Ascending aorta (tissue), 2 donors: Measurements from ENCODE around the gene GIT2. TPM values are rescaled to one million over a fixed set of nuclear protein-coding genes. Genes with fewer than 3 reads are reported as not detected.
A peak's percentile ranks its signal among the peaks of the same experiment; 100 is the strongest.

ENCODE experiments used
- DNase-seq, 2 donors: peaks; one replicate each; pipeline ENCODE4 v3.0.0-alpha.2; 2019; ENCODE audit warnings: low spot score in 2 of 2
- H3K27ac ChIP-seq, 2 donors: fragments of 200-600 bp; sonication (generic); one replicate each; pipeline ENCODE4 v1.5.1; 2016 to 2017; ENCODE audit warnings: mild to moderate bottlenecking in 1 of 2
- H3K27me3 ChIP-seq: fragments of 200-600 bp; sonication (generic); one replicate; pipeline ENCODE4 v1.5.1; 2017
- H3K36me3 ChIP-seq, 2 donors: fragments of 200-600 bp; sonication (generic); one replicate each; pipeline ENCODE4 v1.5.1; 2016
- H3K4me1 ChIP-seq, 2 donors: fragments of 200-600 bp; sonication (generic); one replicate each; pipeline ENCODE4 v1.5.1; 2016 to 2017; ENCODE audit warnings: mild to moderate bottlenecking in 1 of 2
- H3K4me3 ChIP-seq, 2 donors: fragments of 200-600 bp; sonication (generic); one replicate each; pipeline ENCODE4 v1.5.1; 2016 to 2017; ENCODE audit warnings: mild to moderate bottlenecking in 1 of 2
- H3K9me3 ChIP-seq, 2 donors: fragments of 200-600 bp; sonication (generic); one replicate each; pipeline ENCODE4 v1.5.1; 2016
- CTCF ChIP-seq, 3 experiments: fragments of 200-600 bp in 2 of 3; fragments of 450-650 bp in 1 of 3; sonication (generic) in 2 of 3; IDR thresholded peaks; one replicate each; pipeline ENCODE4 v1.5.1; 2016 to 2019; ENCODE audit warnings: antibody characterized with exemption in 3 of 3, mild to moderate bottlenecking in 1 of 3, moderate library complexity in 1 of 3
- intact Hi-C: fragments of 100-400 bp; cut with DNase I; formaldehyde crosslinking; loops from one replicate; pipeline ENCODE4 v1.15.1; 2023
- total RNA-seq: library from RNA; depleted of rRNA; stranded (reverse); fragments of >200 nt; gene quantifications from one replicate; pipeline ENCODE4 v1.1.0, GENCODE V29; 2016

Gene GIT2
- total RNA-seq, 1 donor from 2014 or later = 44.9 TPM

GRCh38 chr12:109951751-109952150 is 44.4 kb downstream of the GIT2 start:
- peaks cover 15 to 42% of the 10 kb centered on the region in 2 donors for H3K36me3 ChIP-seq
- DNase-seq = no peak
- H3K4me1 ChIP-seq = peaks cover 13 to 32% of the 10 kb centered on the region in 2 donors
- intact Hi-C loops = loop anchor here (2.0 kb wide), 1 partner anchor 47 kb away; the partner anchor contains the start of gene ANKRD13A
- no peaks in the 10 kb centered on the region for H3K27me3 ChIP-seq
- H3K9me3 ChIP-seq = no peaks in the 10 kb centered on the region
- H3K27ac ChIP-seq = peak overlapping the region; percentile 77 to 78
- no peak for TF ChIP-seq CTCF (IDR thresholded peaks at IDR 0.05)
- H3K4me3 ChIP-seq = no peak overlapping the region

- peaks cover 15 to 37% of the 10 kb centered on the region in 2 donors for H3K36me3 ChIP-seq
- H3K27me3 ChIP-seq = no peaks in the 10 kb centered on the region
- intact Hi-C loops = loop anchor here (2.0 kb wide), 1 partner anchor 48 kb away; the partner anchor contains the start of gene ANKRD13A
- H3K9me3 ChIP-seq = no peaks in the 10 kb centered on the region
- TF ChIP-seq CTCF (IDR thresholded peaks at IDR 0.05) = no peak
- peak overlapping the region; percentile 77 to 78 for H3K27ac ChIP-seq
- no peak for DNase-seq
- peaks cover 16 to 35% of the 10 kb centered on the region in 2 donors for H3K4me1 ChIP-seq
- H3K4me3 ChIP-seq = no peak overlapping the region
Measured at GRCh38 chr12:109951136-109951535, 45.0 kb downstream of the GIT2 start.

- no peak overlapping the region for H3K4me3 ChIP-seq
- peak overlapping the region; percentile 77 to 78 for H3K27ac ChIP-seq
- no peak for DNase-seq
- no peak for TF ChIP-seq CTCF (IDR thresholded peaks at IDR 0.05)
- intact Hi-C loops = loop anchor here (2.0 kb wide), 1 partner anchor 48 kb away; the partner anchor contains the start of gene ANKRD13A
- H3K9me3 ChIP-seq = no peaks in the 10 kb centered on the region
- H3K4me1 ChIP-seq = peaks cover 16 to 35% of the 10 kb centered on the region in 2 donors
- no peaks in the 10 kb centered on the region for H3K27me3 ChIP-seq
- peaks cover 15 to 31% of the 10 kb centered on the region in 2 donors for H3K36me3 ChIP-seq
Measured at GRCh38 chr12:109950625-109951024, 45.5 kb downstream of the GIT2 start.

GRCh38 chr12:109949089-109949488 is 47.1 kb downstream of the GIT2 start:
- no peak for TF ChIP-seq CTCF (IDR thresholded peaks at IDR 0.05)
- Histone ChIP-seq H3K4me3 (no peak overlapping the region), H3K9me3 (no peaks in the 10 kb centered on the region), H3K4me1 (peaks cover 16 to 35% of the 10 kb centered on the region in 2 donors), H3K27me3 (no peaks in the 10 kb centered on the region), H3K27ac (peak overlapping the region in 1 of 2 donors; percentile 77), H3K36me3 (peaks cover 12 to 25% of the 10 kb centered on the region in 2 donors)
- intact Hi-C loops = no loop called here
- DNase-seq = no peak

GRCh38 chr12:109948368-109948767 is 47.8 kb downstream of the GIT2 start:
- Histone ChIP-seq H3K36me3 (peaks cover 10 to 25% of the 10 kb centered on the region in 2 donors), H3K27me3 (no peaks in the 10 kb centered on the region), H3K4me3 (no peak overlapping the region), H3K4me1 (peaks cover 16 to 34% of the 10 kb centered on the region in 2 donors), H3K27ac (peak overlapping the region in 1 of 2 donors; percentile 69), H3K9me3 (no peaks in the 10 kb centered on the region)
- DNase-seq = no peak
- TF ChIP-seq CTCF (IDR thresholded peaks at IDR 0.05) = no peak
- intact Hi-C loops = no loop called here
